ENCODE results near the gene HERC2.
"Not testable (repeated sequence)": the region's sequence is repeated elsewhere in the genome, so short reads cannot be mapped to it uniquely, and the experiment has no call there.

The HERC2 gene

GRCh38 chr15:28128031-28128430 lies 193.9 kb downstream of the HERC2 start:
- DNase-seq: no peak

GRCh38 chr15:28127036-28127435 lies 194.9 kb downstream of the HERC2 start:
- no peak for DNase-seq

- DNase-seq: peak in 1 of 2 experiments; percentile 64
Measured at GRCh38 chr15:28125673-28126651, 196.0 kb downstream of the HERC2 start.

GRCh38 chr15:28124841-28125240 lies 197.1 kb downstream of the HERC2 start:
- DNase-seq: no peak

GRCh38 chr15:28123408-28124023 lies 198.5 kb downstream of the HERC2 start:
- peak; percentile 63 to 84 for DNase-seq

GRCh38 chr15:28122038-28122949 lies 199.7 kb downstream of the HERC2 start:
- no peak for DNase-seq

- not testable (repeated sequence) for DNase-seq
Measured at GRCh38 chr15:28121577-28121976, 200.4 kb downstream of the HERC2 start.

- no peak for DNase-seq
Measured at GRCh38 chr15:28120359-28120640, 201.7 kb downstream of the HERC2 start.

GRCh38 chr15:28118531-28118930 lies 203.4 kb downstream of the HERC2 start:
- no peak for DNase-seq

GRCh38 chr15:28118083-28118482 lies 203.9 kb downstream of the HERC2 start:
- no peak for DNase-seq

- DNase-seq: no peak
Measured at GRCh38 chr15:28117432-28117990, 204.5 kb downstream of the HERC2 start.

- no peak for DNase-seq
Measured at GRCh38 chr15:28116521-28117431, 205.2 kb downstream of the HERC2 start.

GRCh38 chr15:28115871-28116270 lies 206.1 kb downstream of the HERC2 start:
- no peak for DNase-seq

- no peak for DNase-seq
Measured at GRCh38 chr15:28114721-28115622, 207.0 kb downstream of the HERC2 start.

- no peak for DNase-seq
Measured at GRCh38 chr15:28114114-28114455, 207.9 kb downstream of the HERC2 start.

- DNase-seq: no peak
Measured at GRCh38 chr15:28113394-28114113, 208.4 kb downstream of the HERC2 start.

- no peak for DNase-seq
Measured at GRCh38 chr15:28112962-28113361, 209.0 kb downstream of the HERC2 start.

- DNase-seq: no peak
Measured at GRCh38 chr15:28112101-28112760, 209.7 kb downstream of the HERC2 start.

GRCh38 chr15:28111543-28111942 lies 210.4 kb downstream of the HERC2 start:
- no peak for DNase-seq

GRCh38 chr15:28110481-28110881 lies 211.5 kb downstream of the HERC2 start:
- peak; percentile 69 to 87 for DNase-seq

All from NCI-H524 (cell line).